Lower lobe of right lung (tissue), 2 donors: ENCODE measurements around the gene LMTK3. TPM values are rescaled to one million over a fixed set of nuclear protein-coding genes. Genes with fewer than 3 reads are reported as not detected.

Source experiments
- ATAC-seq, 2 donors: fragments of 200-7000 bp; cut with Tn5 transposase; one replicate each; pipeline ENCODE4 v1.9.1; 2020 to 2022; ENCODE audit warnings: mild to moderate bottlenecking in 2 of 2, moderate library complexity in 2 of 2
- DNase-seq: peaks from one replicate; pipeline ENCODE4 v3.0.0-alpha.2; 2020
- H3K27ac ChIP-seq: fragments of 200-600 bp; one replicate; pipeline ENCODE4 v1.8.0; 2022
- H3K27me3 ChIP-seq: fragments of 200-600 bp; one replicate; pipeline ENCODE4 v1.8.0; 2022; ENCODE audit warnings: low read depth
- H3K36me3 ChIP-seq: fragments of 200-600 bp; one replicate; pipeline ENCODE4 v1.8.0; 2022; ENCODE audit warnings: mild to moderate bottlenecking
- H3K4me1 ChIP-seq: fragments of 200-600 bp; one replicate; pipeline ENCODE4 v1.8.0; 2022
- H3K4me3 ChIP-seq: fragments of 200-600 bp; one replicate; pipeline ENCODE4 v1.8.0; 2022; ENCODE audit warnings: mild to moderate bottlenecking
- H3K9me3 ChIP-seq: fragments of 200-600 bp; one replicate; pipeline ENCODE4 v1.8.0; 2022
- intact Hi-C: fragments of 100-400 bp; cut with DNase I; formaldehyde crosslinking; loops from one replicate; pipeline ENCODE4 v1.11.0; 2022
- total RNA-seq: library from RNA; stranded (reverse); fragmentation: NEBNext Ultra II Directional; extraction: Animal tissue kit (Norgen Biotek cat#: 25700); gene quantifications from one replicate; pipeline ENCODE4 v1.2.1, GENCODE V29; 2021
- TF ChIP-seq, protein P1 (sequence below): fragments of 200-600 bp; IDR thresholded peaks from one replicate; pipeline ENCODE4 v1.8.0; 2022; ENCODE audit warnings: antibody characterized with exemption, mild to moderate bottlenecking
- donor health status: DM: no; HTN: yes; CAD: no; lungs with severe emphysema.

LMTK3 gene
- total RNA-seq, 1 donor from 2014 or later: 7.1 TPM

DNA sequence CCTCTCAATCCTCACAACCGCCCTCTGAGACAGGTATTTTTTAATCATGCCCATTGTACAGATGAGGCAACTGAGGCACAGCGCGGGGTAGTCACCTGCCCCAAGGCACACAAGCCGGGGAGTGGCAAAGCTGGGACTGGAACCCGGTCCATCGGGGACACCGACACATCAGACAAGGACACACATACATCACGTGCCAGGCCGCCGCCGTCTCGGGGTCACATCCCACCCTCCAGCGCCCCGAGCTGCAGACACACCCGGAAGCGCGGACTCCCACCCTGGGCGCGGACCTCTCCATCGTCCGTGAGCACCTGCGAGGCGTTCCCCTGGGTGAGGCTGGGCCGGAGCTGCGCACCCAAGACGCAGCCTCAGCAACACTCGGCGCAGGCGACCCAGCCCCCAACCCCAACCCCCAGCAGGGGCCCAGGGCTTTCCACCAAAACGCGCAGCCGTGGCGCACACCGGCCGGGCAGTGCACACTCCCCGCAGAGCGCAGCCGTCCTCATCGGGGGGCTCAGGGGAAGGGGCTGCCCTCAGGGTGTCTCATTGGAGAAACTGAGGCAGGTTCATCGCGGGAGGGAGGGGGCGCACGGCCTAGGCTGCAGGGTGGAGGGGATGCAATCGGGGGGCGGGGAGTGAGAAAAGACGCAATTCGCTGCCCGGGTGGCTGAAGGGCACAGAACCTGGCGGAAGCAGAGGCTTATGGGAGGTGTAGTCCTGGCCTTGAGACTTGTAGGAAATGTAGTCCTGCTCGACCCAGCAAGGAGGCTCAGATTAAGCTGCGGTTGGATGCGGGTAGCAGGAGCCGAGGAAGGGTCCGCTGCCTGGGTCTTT is 1.9 kb upstream of the LMTK3 start:
- intact Hi-C loops: no loop called here
- TF ChIP-seq, protein P1, sequence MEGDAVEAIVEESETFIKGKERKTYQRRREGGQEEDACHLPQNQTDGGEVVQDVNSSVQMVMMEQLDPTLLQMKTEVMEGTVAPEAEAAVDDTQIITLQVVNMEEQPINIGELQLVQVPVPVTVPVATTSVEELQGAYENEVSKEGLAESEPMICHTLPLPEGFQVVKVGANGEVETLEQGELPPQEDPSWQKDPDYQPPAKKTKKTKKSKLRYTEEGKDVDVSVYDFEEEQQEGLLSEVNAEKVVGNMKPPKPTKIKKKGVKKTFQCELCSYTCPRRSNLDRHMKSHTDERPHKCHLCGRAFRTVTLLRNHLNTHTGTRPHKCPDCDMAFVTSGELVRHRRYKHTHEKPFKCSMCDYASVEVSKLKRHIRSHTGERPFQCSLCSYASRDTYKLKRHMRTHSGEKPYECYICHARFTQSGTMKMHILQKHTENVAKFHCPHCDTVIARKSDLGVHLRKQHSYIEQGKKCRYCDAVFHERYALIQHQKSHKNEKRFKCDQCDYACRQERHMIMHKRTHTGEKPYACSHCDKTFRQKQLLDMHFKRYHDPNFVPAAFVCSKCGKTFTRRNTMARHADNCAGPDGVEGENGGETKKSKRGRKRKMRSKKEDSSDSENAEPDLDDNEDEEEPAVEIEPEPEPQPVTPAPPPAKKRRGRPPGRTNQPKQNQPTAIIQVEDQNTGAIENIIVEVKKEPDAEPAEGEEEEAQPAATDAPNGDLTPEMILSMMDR: no peak
- no peaks in the 10 kb centered on the region for H3K9me3 ChIP-seq
- peaks cover 27% of the 10 kb centered on the region for H3K4me1 ChIP-seq
- peak overlapping the region; percentile 41 for H3K27ac ChIP-seq
- DNase-seq: peak; percentile 80
- H3K36me3 ChIP-seq: no peaks in the 10 kb centered on the region
- peaks cover 40% of the 10 kb centered on the region for H3K27me3 ChIP-seq
- peak overlapping the region; percentile 68 for H3K4me3 ChIP-seq
- peak; percentile 86 to 91 for ATAC-seq

DNA sequence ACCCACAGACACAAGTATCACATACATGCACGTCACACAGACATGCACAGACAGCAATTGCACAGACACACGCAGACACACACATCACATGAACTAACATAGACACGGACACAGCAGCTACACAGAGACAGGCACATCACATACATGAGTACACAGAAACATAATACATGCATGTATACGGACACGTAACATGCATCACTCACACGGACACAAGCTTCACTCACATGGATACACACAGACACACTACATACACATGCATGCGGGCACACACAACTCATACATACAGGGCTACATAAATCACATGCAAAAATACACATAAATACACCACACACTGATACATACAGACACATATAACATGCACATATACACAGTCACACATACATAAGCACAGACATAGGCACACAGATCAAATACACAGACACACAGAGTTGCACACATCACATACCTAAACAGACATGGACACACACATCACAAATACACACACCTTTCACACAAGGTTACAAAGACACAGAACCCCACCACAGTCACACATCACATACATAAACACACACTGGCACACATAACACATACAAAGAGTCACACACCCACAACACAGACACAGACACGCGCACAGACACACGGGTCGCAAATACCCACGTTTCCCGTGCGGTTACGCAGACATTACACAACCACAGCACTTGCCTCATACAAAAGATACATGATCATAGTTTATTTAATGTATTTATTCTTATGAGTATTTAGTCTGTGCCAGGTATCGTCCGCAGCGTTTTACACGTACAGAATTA is 1.1 kb upstream of the LMTK3 start:
- Histone ChIP-seq H3K4me1 (peaks cover 27% of the 10 kb centered on the region), H3K36me3 (no peaks in the 10 kb centered on the region), H3K27me3 (peaks cover 40% of the 10 kb centered on the region), H3K4me3 (peak overlapping the region; percentile 68), H3K9me3 (no peaks in the 10 kb centered on the region), H3K27ac (no peak overlapping the region)
- intact Hi-C loops: no loop called here
- TF ChIP-seq, protein P1: no peak
- ATAC-seq (no peak), DNase-seq (no peak)

DNA sequence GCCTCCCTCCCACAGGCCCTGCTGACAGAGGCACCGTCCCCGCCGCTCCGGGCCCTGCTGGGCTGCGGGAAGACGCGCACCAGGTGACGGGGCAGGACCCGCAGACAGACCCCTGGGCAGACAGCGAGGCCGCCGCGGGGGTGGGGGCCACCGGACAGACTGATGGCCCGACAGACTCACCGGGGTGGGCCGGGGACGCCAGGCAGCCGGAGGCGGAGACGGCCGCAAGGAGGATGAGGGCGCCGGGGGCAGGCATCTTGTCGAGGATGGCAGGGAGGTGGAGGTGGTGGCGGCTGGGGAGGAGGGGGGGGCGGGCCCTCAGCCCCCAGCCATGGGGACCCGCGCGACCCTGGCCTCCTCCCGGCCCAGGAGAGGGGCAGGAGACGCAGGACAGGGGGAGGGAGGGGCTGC is 309 bp downstream of the LMTK3 start:
- intact Hi-C loops: no loop called here
- Histone ChIP-seq H3K27me3 (peaks cover 40% of the 10 kb centered on the region), H3K27ac (no peak overlapping the region), H3K36me3 (no peaks in the 10 kb centered on the region), H3K9me3 (no peaks in the 10 kb centered on the region), H3K4me1 (peaks cover 27% of the 10 kb centered on the region), H3K4me3 (peak overlapping the region; percentile 21)
- TF ChIP-seq, protein P1: no peak
- no peak for ATAC-seq
- no peak for DNase-seq

DNA sequence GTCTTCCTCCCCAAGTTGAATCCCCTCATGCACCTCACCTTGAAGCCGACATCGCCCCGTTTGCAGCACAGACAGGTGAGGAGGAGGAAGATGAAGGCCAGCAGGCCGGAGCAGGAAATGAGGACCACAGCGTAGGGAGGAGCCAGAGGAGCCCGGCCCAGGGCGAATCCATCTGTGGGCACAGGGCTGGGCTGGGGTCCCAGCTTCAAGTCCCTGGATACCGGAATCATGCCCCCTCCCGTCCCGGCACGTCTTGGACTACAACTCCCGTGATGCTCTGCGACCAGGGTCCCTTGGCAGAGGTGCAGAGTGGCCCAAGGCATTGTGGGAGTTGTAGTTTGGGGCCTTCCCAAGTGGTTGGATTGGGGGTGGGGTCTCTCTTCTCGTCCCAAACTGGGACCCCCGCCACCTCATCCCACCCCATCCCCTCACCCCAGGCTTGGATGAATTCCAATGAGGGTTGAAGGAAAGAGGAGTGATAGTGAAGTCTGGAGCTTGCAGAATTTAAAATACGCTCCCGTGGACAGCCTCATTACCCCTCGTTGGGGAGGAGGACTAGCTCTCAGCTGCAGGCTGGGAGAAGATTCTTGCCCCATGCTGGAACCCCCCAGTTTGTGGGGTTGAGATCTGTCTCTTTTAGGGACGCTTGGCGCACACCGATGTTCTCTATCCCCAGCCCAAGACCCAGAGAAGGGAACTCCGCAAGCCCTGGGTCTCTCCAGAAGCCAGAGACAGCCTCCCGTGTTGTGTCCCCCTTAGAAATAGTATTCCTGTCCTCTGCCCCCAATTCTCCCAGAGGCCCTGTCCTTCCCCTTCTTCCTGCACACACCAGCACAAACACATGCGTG is 990 bp downstream of the LMTK3 start:
- ATAC-seq (peak; percentile 67 to 72), DNase-seq (peak; percentile 71)
- Histone ChIP-seq H3K4me1 (peaks cover 27% of the 10 kb centered on the region), H3K4me3 (peak overlapping the region; percentile 21), H3K27ac (no peak overlapping the region), H3K9me3 (no peaks in the 10 kb centered on the region), H3K27me3 (peaks cover 40% of the 10 kb centered on the region), H3K36me3 (no peaks in the 10 kb centered on the region)
- intact Hi-C loops: no loop called here
- TF ChIP-seq, protein P1: no peak

DNA sequence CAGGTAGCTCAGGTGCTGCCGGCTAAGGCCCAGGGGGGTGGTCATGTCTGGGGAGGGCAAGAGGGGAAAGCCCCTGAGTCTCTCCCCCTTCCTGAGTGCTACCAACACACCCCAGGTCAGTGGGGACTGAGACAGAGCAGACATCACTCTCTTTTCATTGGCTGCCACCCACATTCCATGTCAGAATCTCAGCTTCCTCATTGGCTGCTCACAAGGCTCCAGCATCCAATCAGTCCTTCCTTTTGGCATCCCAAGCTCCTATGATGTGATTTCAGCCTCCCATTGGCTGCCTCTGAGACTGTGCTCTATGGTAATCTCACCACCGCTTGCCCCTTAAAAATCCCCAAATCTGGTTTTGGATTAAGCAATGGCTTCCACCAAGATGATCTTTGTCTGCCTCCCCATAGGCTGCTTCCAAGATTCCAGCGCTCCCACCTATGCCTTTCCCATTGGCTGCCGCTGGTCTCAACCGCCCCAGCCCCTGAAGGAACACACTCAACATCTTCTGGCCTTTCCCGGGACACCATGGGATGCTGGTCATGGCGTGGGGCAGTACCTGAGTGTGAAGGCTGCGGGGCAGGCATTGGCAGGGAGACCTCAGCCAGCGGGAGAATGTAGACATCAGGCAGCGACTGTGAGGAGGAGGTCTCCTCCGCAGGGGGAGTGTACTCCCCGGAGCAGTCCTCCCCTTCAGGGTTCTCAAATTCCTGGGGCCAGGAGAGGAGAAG is 2.0 kb downstream of the LMTK3 start:
- H3K9me3 ChIP-seq: no peaks in the 10 kb centered on the region
- DNase-seq: no peak
- intact Hi-C loops: no loop called here
- ATAC-seq: no peak
- no peak overlapping the region for H3K27ac ChIP-seq
- H3K36me3 ChIP-seq: no peaks in the 10 kb centered on the region
- H3K27me3 ChIP-seq: peaks cover 40% of the 10 kb centered on the region
- no peak overlapping the region for H3K4me3 ChIP-seq
- TF ChIP-seq, protein P1: no peak
- H3K4me1 ChIP-seq: peaks cover 27% of the 10 kb centered on the region
